Brain microvascular endothelial cell (primary cell): ENCODE results near the gene DCTN4.

Experiments used
- DNase-seq: peaks from one replicate; pipeline ENCODE4 v3.0.0-alpha.2; 2020
- H3K27ac ChIP-seq: fragments of 250-450 bp; sonication (Bioruptor Pico); 2 replicates; pipeline ENCODE4 v1.5.1; 2020; ENCODE audit warnings: mild to moderate bottlenecking, moderate library complexity
- H3K27me3 ChIP-seq: fragments of 250-450 bp; sonication (Bioruptor Pico); replicated peaks from 2 replicates; pipeline ENCODE4 v1.5.1; 2020; ENCODE audit warnings: mild to moderate bottlenecking
- H3K36me3 ChIP-seq: fragments of 250-450 bp; sonication (Bioruptor Pico); replicated peaks from 2 replicates; pipeline ENCODE4 v1.5.1; 2020; ENCODE audit warnings: mild to moderate bottlenecking
- H3K4me3 ChIP-seq: 2 replicates; pipeline ENCODE4 v1.5.1; 2011; ENCODE audit warnings: low read depth, mild to moderate bottlenecking, control low read depth, low read length, moderate library complexity
- CTCF ChIP-seq: IDR thresholded peaks from 2 replicates; pipeline ENCODE4 v1.5.1; 2011; ENCODE audit warnings: low read depth, mild to moderate bottlenecking, moderate library complexity, low read length, control low read depth, inconsistent platforms; ENCODE audit errors: missing control alignments
- in situ Hi-C: cut with HindIII; loops from 2 replicates; pipeline ENCODE4 v1.10.0; 2017; ENCODE audit warnings: low sequenced_read_pairs, low pct_ligation_motif_present

Gene DCTN4

GRCh38 chr5:150694612-150695011 is 64.2 kb downstream of the DCTN4 start:
- Histone ChIP-seq H3K4me3 (no peak overlapping the region), H3K36me3 (peaks cover 80% of the 10 kb centered on the region), H3K27ac (no peak overlapping the region), H3K27me3 (no peaks in the 10 kb centered on the region)
- peak; percentile 26 for DNase-seq
- in situ Hi-C loops: no loop called here
- TF ChIP-seq CTCF: no peak

GRCh38 chr5:150692276-150692675 is 66.5 kb downstream of the DCTN4 start:
- no peaks in the 10 kb centered on the region for H3K27me3 ChIP-seq
- in situ Hi-C loops: no loop called here
- H3K27ac ChIP-seq: no peak overlapping the region
- TF ChIP-seq CTCF: no peak
- DNase-seq: no peak
- peaks cover 66% of the 10 kb centered on the region for H3K36me3 ChIP-seq
- H3K4me3 ChIP-seq: no peak overlapping the region

- DNase-seq: no peak
- in situ Hi-C loops: no loop called here
- Histone ChIP-seq H3K27me3 (no peaks in the 10 kb centered on the region), H3K36me3 (peaks cover 52% of the 10 kb centered on the region), H3K27ac (no peak overlapping the region), H3K4me3 (no peak overlapping the region)
- no peak for TF ChIP-seq CTCF
Observed at GRCh38 chr5:150690760-150691159, 68.1 kb downstream of the DCTN4 start.

GRCh38 chr5:150689120-150689519 is 69.7 kb downstream of the DCTN4 start:
- Histone ChIP-seq H3K27ac (no peak overlapping the region), H3K36me3 (peaks cover 35% of the 10 kb centered on the region), H3K27me3 (no peaks in the 10 kb centered on the region), H3K4me3 (no peak overlapping the region)
- no peak for DNase-seq
- in situ Hi-C loops: no loop called here
- TF ChIP-seq CTCF: no peak

DNA sequence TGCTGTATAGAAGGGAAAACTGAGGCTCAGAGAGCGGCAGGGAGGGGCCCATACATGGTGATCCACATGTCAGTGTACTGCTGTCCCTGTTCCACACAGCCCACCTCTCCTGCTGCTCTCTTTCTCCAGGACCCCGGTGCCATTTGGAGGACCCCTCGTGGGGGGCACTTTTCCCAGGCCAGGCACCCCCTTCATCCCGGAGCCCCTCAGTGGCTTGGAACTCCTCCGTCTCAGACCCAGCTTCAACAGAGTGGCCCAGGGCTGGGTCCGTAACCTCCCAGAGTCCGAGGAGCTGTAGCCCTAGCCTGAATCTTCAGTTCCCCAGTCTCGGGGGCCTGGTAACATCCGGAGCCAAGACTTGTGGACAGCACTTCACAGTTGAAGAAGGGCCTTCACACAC is 82.2 kb downstream of the DCTN4 start:
- in situ Hi-C loops: no loop called here
- TF ChIP-seq CTCF: no peak

GRCh38 chr5:150675069-150675468 is 83.7 kb downstream of the DCTN4 start:
- TF ChIP-seq CTCF: no peak
- in situ Hi-C loops: no loop called here

More for the DNA sequence above, 82.2 kb downstream of the DCTN4 start:
- H3K27me3 ChIP-seq: peaks cover 2% of the 10 kb centered on the region
- H3K4me3 ChIP-seq: no peak overlapping the region
- no peak for DNase-seq
- no peak overlapping the region for H3K27ac ChIP-seq
- no peaks in the 10 kb centered on the region for H3K36me3 ChIP-seq

More at GRCh38 chr5:150675069-150675468, 83.7 kb downstream of the DCTN4 start:
- peaks cover 2% of the 10 kb centered on the region for H3K27me3 ChIP-seq
- H3K4me3 ChIP-seq: no peak overlapping the region
- H3K27ac ChIP-seq: no peak overlapping the region
- no peaks in the 10 kb centered on the region for H3K36me3 ChIP-seq
- DNase-seq: no peak
